Hepatocyte (in vitro differentiated cells): Measurements from ENCODE around the gene TIRAP. TPM values are rescaled to one million over a fixed set of nuclear protein-coding genes. Genes with fewer than 3 reads are reported as not detected.

Experiments
- DNase-seq: peaks from one replicate; pipeline ENCODE4 v3.0.0-alpha.2; 2016; ENCODE audit warnings: low spot score
- H2AFZ ChIP-seq: fragments of 200-600 bp; sonication (generic); 2 replicates; pipeline ENCODE4 v1.6.0; 2016; ENCODE audit warnings: antibody characterized with exemption, mild to moderate bottlenecking
- H3K27ac ChIP-seq: fragments of 200-600 bp; sonication (generic); 2 replicates; pipeline ENCODE4 v1.5.1; 2016; ENCODE audit warnings: mild to moderate bottlenecking
- H3K27me3 ChIP-seq: fragments of 200-600 bp; sonication (generic); 2 replicates; pipeline ENCODE4 v1.6.1; 2016
- H3K36me3 ChIP-seq: fragments of 200-600 bp; sonication (generic); replicated peaks from 2 replicates; pipeline ENCODE4 v1.5.1; 2016; ENCODE audit warnings: low read depth; ENCODE audit not compliant: insufficient read depth
- H3K4me1 ChIP-seq: fragments of 200-600 bp; sonication (generic); 2 replicates; pipeline ENCODE4 v1.5.1; 2016; ENCODE audit warnings: mild to moderate bottlenecking, moderate library complexity; ENCODE audit not compliant: insufficient read depth
- H3K4me2 ChIP-seq: fragments of 200-600 bp; sonication (generic); 2 replicates; pipeline ENCODE4 v1.6.0; 2016
- H3K4me3 ChIP-seq: fragments of 200-600 bp; sonication (generic); 2 replicates; pipeline ENCODE4 v1.5.1; 2016; ENCODE audit warnings: mild to moderate bottlenecking
- H3K79me2 ChIP-seq: fragments of 200-600 bp; sonication (generic); 2 replicates; pipeline ENCODE4 v1.6.0; 2017; ENCODE audit warnings: mild to moderate bottlenecking
- H3K9me2 ChIP-seq: fragments of 200-600 bp; sonication (generic); replicated peaks from 2 replicates; pipeline ENCODE4 v1.6.0; 2017; ENCODE audit warnings: mild to moderate bottlenecking; ENCODE audit not compliant: insufficient read depth
- H3K9me3 ChIP-seq: fragments of 200-600 bp; sonication (generic); 2 replicates; pipeline ENCODE4 v1.5.1; 2016; ENCODE audit warnings: low read depth, mild to moderate bottlenecking
- H4K20me1 ChIP-seq: fragments of 200-600 bp; sonication (generic); 2 replicates; pipeline ENCODE4 v1.6.0; 2016; ENCODE audit warnings: mild to moderate bottlenecking; ENCODE audit not compliant: insufficient read depth, poor library complexity, severe bottlenecking
- CTCF ChIP-seq: fragments of 200-600 bp; sonication (generic); IDR thresholded peaks from 2 replicates; pipeline ENCODE4 v1.5.1; 2016; ENCODE audit warnings: antibody characterized with exemption, mild to moderate bottlenecking; ENCODE audit not compliant: poor library complexity
- EZH2 ChIP-seq: fragments of 200-600 bp; sonication (generic); IDR thresholded peaks from 2 replicates; pipeline ENCODE4 v1.6.1; 2016; ENCODE audit warnings: antibody characterized with exemption, mild to moderate bottlenecking, borderline replicate concordance
- EZH2phosphoT487 ChIP-seq: fragments of 200-600 bp; sonication (generic); IDR thresholded peaks from one replicate; pipeline ENCODE4 v1.6.1; 2018; ENCODE audit warnings: antibody characterized with exemption, mild to moderate bottlenecking, low read depth, moderate library complexity; ENCODE audit not compliant: unreplicated experiment, severe bottlenecking
- WGBS: methylation state at CpG from one replicate; pipeline ENCODE4 v1.1.6; 2016; ENCODE audit warnings: low lambda C conversion rate; ENCODE audit errors: missing lambda C conversion rate; 5-methylcytosine and 5-hydroxymethylcytosine counted together
- polyA plus RNA-seq: library from polyadenylated mRNA; unstranded; fragments of >200 nt; fragmentation: Nextera tagmentation; extraction: Ambion mirVana; gene quantifications from 2 replicates; pipeline ENCODE4 v1.2.1, GENCODE V29; 2016
- total RNA-seq: library from RNA; depleted of rRNA; stranded (reverse); fragments of >200 nt; gene quantifications from 2 replicates; pipeline ENCODE4 v1.2.3, GENCODE V29; 2014

Gene TIRAP
- total and polyA plus RNA-seq, 2 experiments from 2014 or later: 5.3 to 6.4 TPM

DNA sequence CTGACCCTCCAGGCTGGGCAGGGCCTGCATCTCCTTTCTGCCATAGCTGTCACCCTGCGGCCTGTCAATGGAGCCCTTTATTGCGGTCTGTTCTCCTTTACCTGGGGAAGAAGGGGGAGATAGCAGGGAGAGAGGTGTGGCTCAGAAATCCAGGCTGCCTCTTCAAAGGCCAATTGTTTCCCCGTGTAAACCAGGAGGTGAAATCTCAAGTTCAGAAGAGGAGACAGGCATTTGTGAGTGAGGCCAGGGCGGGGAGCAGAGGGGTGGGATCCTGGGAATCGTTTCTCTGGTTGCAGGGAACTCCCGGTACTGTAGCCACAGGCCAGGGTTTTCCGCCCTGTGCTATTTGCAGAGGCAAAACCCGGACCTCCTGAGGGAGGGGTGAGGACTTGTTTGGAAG is 30.1 kb downstream of the TIRAP start:
- TF ChIP-seq EZH2 (no peak), EZH2phosphoT487 (no peak), CTCF (no peak)
- H3K27me3 ChIP-seq: no peaks in the 10 kb centered on the region
- H3K79me2 ChIP-seq: peaks cover 7% of the 10 kb centered on the region
- no peaks in the 10 kb centered on the region for H3K9me3 ChIP-seq
- H4K20me1 ChIP-seq: no peaks in the 10 kb centered on the region
- peaks cover 22% of the 10 kb centered on the region for H3K4me1 ChIP-seq
- H3K9me2 ChIP-seq: no peaks in the 10 kb centered on the region
- no peak overlapping the region for H3K4me2 ChIP-seq
- DNase-seq: no peak
- 47% methylated on average over 8 of the region's 8 CpGs for WGBS
- no peaks in the 10 kb centered on the region for H3K36me3 ChIP-seq
- no peak overlapping the region for H2AFZ ChIP-seq
- peak overlapping the region; percentile 63 for H3K27ac ChIP-seq
- H3K4me3 ChIP-seq: no peak overlapping the region

DNA sequence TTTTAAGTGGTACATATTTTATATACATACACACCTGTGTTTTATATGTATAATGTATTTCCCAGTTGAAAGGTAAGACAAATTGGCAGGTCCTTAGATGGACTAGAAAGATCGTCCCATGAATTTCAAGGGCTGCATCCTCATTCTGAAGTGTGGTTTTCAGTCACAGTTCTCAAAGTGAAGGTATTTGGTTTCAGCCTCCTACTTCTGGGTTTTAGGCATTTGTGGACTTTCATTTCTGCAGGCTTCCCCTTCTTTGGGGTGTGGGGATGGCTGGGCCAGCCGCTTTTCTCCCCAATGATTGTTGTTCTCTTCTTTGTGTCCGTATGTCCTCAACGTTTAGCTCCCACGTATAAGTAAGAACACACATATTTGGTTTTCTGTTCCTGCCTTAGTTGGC is 30.9 kb downstream of the TIRAP start:
- no peak overlapping the region for H2AFZ ChIP-seq
- no peaks in the 10 kb centered on the region for H3K9me3 ChIP-seq
- no peak overlapping the region for H3K27ac ChIP-seq
- H4K20me1 ChIP-seq: no peaks in the 10 kb centered on the region
- 93% methylated on average over 5 of the region's 5 CpGs for WGBS
- no peaks in the 10 kb centered on the region for H3K27me3 ChIP-seq
- H3K9me2 ChIP-seq: no peaks in the 10 kb centered on the region
- peaks cover 27% of the 10 kb centered on the region for H3K4me1 ChIP-seq
- peaks cover 7% of the 10 kb centered on the region for H3K79me2 ChIP-seq
- DNase-seq: no peak
- H3K4me3 ChIP-seq: no peak overlapping the region
- TF ChIP-seq CTCF: no peak
- TF ChIP-seq EZH2phosphoT487: no peak
- TF ChIP-seq EZH2: no peak
- H3K4me2 ChIP-seq: no peak overlapping the region
- H3K36me3 ChIP-seq: no peaks in the 10 kb centered on the region

- Histone ChIP-seq H3K4me1 (peaks cover 32% of the 10 kb centered on the region), H3K4me2 (peak overlapping the region; percentile 55), H3K4me3 (no peak overlapping the region), H4K20me1 (no peaks in the 10 kb centered on the region), H3K9me2 (no peaks in the 10 kb centered on the region), H3K79me2 (peaks cover 7% of the 10 kb centered on the region), H3K9me3 (no peaks in the 10 kb centered on the region), H3K27ac (peak overlapping the region; percentile 93), H3K27me3 (no peaks in the 10 kb centered on the region), H2AFZ (no peak overlapping the region), H3K36me3 (no peaks in the 10 kb centered on the region)
- 50% methylated on average over 1 of the region's 1 CpG for WGBS
- no peak for TF ChIP-seq CTCF
- no peak for TF ChIP-seq EZH2phosphoT487
- no peak for TF ChIP-seq EZH2
- no peak for DNase-seq
Observed at GRCh38 chr11:126317432-126317755, 34.5 kb downstream of the TIRAP start.
